ENCODE results near the gene PEX13. TPM values are rescaled to one million over a fixed set of nuclear protein-coding genes. Genes with fewer than 3 reads are reported as not detected.
"Not testable (repeated sequence)": the region's sequence is repeated elsewhere in the genome, so short reads cannot be mapped to it uniquely, and the experiment has no call there.

PEX13 gene
- total RNA-seq, 1 experiment from 2014 or later: 22.4 TPM

GRCh38 chr2:61029533-61029932 lies 12.0 kb downstream of the PEX13 start:
- H2AK5ac ChIP-seq (ENCODE audit: insufficient read length, low read length): no peak overlapping the region
- H3T11ph ChIP-seq (ENCODE audit: low read length): no peak overlapping the region
- H2BK120ac ChIP-seq (ENCODE audit: low read depth, low read length, poor library complexity, severe bottlenecking): no peak overlapping the region
- H3K27ac ChIP-seq (ENCODE audit: insufficient read length, low read depth, low read length): no peak overlapping the region
- no peak overlapping the region for H2BK12ac ChIP-seq (ENCODE audit: insufficient read length, low read depth, low read length)
- no peak for DNase-seq
- H3K4ac ChIP-seq (ENCODE audit: low read depth, low read length): no peak overlapping the region
- H3K4me1 Mint-ChIP-seq: no peaks in the 10 kb centered on the region
- H3K56ac ChIP-seq (ENCODE audit: insufficient read length, low read depth, low read length): no peak overlapping the region
- no peak overlapping the region for H2BK15ac ChIP-seq (ENCODE audit: low read depth, low read length)
- peaks cover 3% of the 10 kb centered on the region for H3K79me1 ChIP-seq (ENCODE audit: insufficient read depth, low read depth, low read length, poor library complexity, severe bottlenecking)
- no peak; the same call in 2 of the 3 replicates for TF ChIP-seq CTCF (conservative IDR thresholded peaks at IDR 0.05)
- no peak overlapping the region for H3K4me3 Mint-ChIP-seq
- H3K9me3 ChIP-seq (ENCODE audit: control insufficient read depth, low read depth, low read length): no peaks in the 10 kb centered on the region
- WGBS (ENCODE audit: extremely low coverage, insufficient read length, low lambda C conversion rate): no CpG with 5 or more reads among the region's 3 CpGs
- H3K18ac ChIP-seq (ENCODE audit: insufficient read length, low read depth, low read length): no peak overlapping the region
- H3K36me3 Mint-ChIP-seq (ENCODE audit: insufficient read depth in 1 of 3, low read depth in 3 of 3): peaks cover 22 to 40% (median 31%) of the 10 kb centered on the region in 3 experiments
- no peak overlapping the region for H2BK20ac ChIP-seq (ENCODE audit: low read depth, low read length, poor library complexity, severe bottlenecking)
- H4K91ac ChIP-seq (ENCODE audit: insufficient read length, low read depth, low read length): no peak overlapping the region
- H3K9me3 Mint-ChIP-seq: peaks cover 2 to 7% of the 10 kb centered on the region in 2 experiments; a peak in 4 of 5 replicates
- no peaks in the 10 kb centered on the region for H3K79me2 ChIP-seq (ENCODE audit: insufficient read depth, low read length)
- H3K27me3 Mint-ChIP-seq (ENCODE audit: low read depth): no peaks in the 10 kb centered on the region
- H3K27ac Mint-ChIP-seq: no peak overlapping the region
- no peaks in the 10 kb centered on the region for H4K20me1 ChIP-seq (ENCODE audit: control insufficient read depth, insufficient read depth, insufficient read length)
- no peak overlapping the region for H3K23ac ChIP-seq (ENCODE audit: insufficient read length, low read depth, low read length)
- no peak overlapping the region for H4K8ac ChIP-seq (replicated peaks; ENCODE audit: insufficient read length, low read depth, low read length)
- no peak overlapping the region for H3K4me2 ChIP-seq (ENCODE audit: insufficient read depth, insufficient read length, low read length)
- no peak overlapping the region for H3K14ac ChIP-seq (ENCODE audit: insufficient read depth, low read length)
- H2BK5ac ChIP-seq (ENCODE audit: insufficient read length, low read length): no peak overlapping the region
- no peak overlapping the region for H4K5ac ChIP-seq (ENCODE audit: insufficient read length, low read depth, low read length)
- H3K23me2 ChIP-seq (ENCODE audit: insufficient read length, low read depth, low read length, poor library complexity, severe bottlenecking): no peaks in the 10 kb centered on the region
- H2AFZ ChIP-seq (ENCODE audit: low read length): no peak overlapping the region
- no peaks in the 10 kb centered on the region for H3K27me3 ChIP-seq (ENCODE audit: insufficient read depth, low read length)
- no peaks in the 10 kb centered on the region for H3K4me1 ChIP-seq (ENCODE audit: insufficient read depth, low read length)
- H3K9ac ChIP-seq (ENCODE audit: extremely low read depth, insufficient read length, low read length): no peak overlapping the region

- H4K20me1 ChIP-seq (ENCODE audit: control insufficient read depth, insufficient read depth, insufficient read length); H2AFZ ChIP-seq (ENCODE audit: low read length); H3K14ac ChIP-seq (ENCODE audit: insufficient read depth, low read length); H3K4me3 Mint-ChIP-seq; H3T11ph ChIP-seq (ENCODE audit: low read length); H3K23ac ChIP-seq (ENCODE audit: insufficient read length, low read depth, low read length); H2BK120ac ChIP-seq (ENCODE audit: low read depth, low read length, poor library complexity, severe bottlenecking); H3K4me2 ChIP-seq (ENCODE audit: insufficient read depth, insufficient read length, low read length); H3K9me3 ChIP-seq (ENCODE audit: control insufficient read depth, low read depth, low read length); H4K91ac ChIP-seq (ENCODE audit: insufficient read length, low read depth, low read length); H3K4me1 Mint-ChIP-seq; H3K23me2 ChIP-seq (ENCODE audit: insufficient read length, low read depth, low read length, poor library complexity, severe bottlenecking); DNase-seq; H4K5ac ChIP-seq (ENCODE audit: insufficient read length, low read depth, low read length); H3K27ac ChIP-seq (ENCODE audit: insufficient read length, low read depth, low read length); H3K4me1 ChIP-seq (ENCODE audit: insufficient read depth, low read length); H2AK5ac ChIP-seq (ENCODE audit: insufficient read length, low read length); H3K4ac ChIP-seq (ENCODE audit: low read depth, low read length); H3K27ac Mint-ChIP-seq; H2BK5ac ChIP-seq (ENCODE audit: insufficient read length, low read length); H3K18ac ChIP-seq (ENCODE audit: insufficient read length, low read depth, low read length); H3K27me3 ChIP-seq (ENCODE audit: insufficient read depth, low read length); H2BK15ac ChIP-seq (ENCODE audit: low read depth, low read length); H2BK20ac ChIP-seq (ENCODE audit: low read depth, low read length, poor library complexity, severe bottlenecking); H3K56ac ChIP-seq (ENCODE audit: insufficient read length, low read depth, low read length); H3K9ac ChIP-seq (ENCODE audit: extremely low read depth, insufficient read length, low read length); H4K8ac ChIP-seq (replicated peaks; ENCODE audit: insufficient read length, low read depth, low read length); H3K79me2 ChIP-seq (ENCODE audit: insufficient read depth, low read length); H2BK12ac ChIP-seq (ENCODE audit: insufficient read length, low read depth, low read length); H3K79me1 ChIP-seq (ENCODE audit: insufficient read depth, low read depth, low read length, poor library complexity, severe bottlenecking); H3K27me3 Mint-ChIP-seq (ENCODE audit: low read depth): not testable (repeated sequence)
- WGBS (ENCODE audit: extremely low coverage, insufficient read length, low lambda C conversion rate): no CpG with 5 or more reads among the region's 9 CpGs
- peaks cover 39 to 48% of the 10 kb centered on the region in 2 experiments for H3K9me3 Mint-ChIP-seq
- H3K36me3 Mint-ChIP-seq (ENCODE audit: insufficient read depth in 1 of 3, low read depth in 3 of 3): peaks cover 52 to 74% (median 65%) of the 10 kb centered on the region in 3 experiments
These were observed 17.1 kb downstream of the PEX13 start for GRCh38 chr2:61034592-61034991.

Data from H9 (cell line).